SH-SY5Y (cell line): ENCODE data around the gene AKAP7.

Source experiments
- GATA2 ChIP-seq: IDR thresholded peaks from 2 replicates; pipeline ENCODE4 v1.6.1; 2011; ENCODE audit warnings: mild to moderate bottlenecking, low read depth, low read length
- GATA3 ChIP-seq: IDR thresholded peaks from 2 replicates; pipeline ENCODE4 v1.6.1; 2011; ENCODE audit warnings: low read depth, mild to moderate bottlenecking, low read length, moderate library complexity

GRCh38 chr6:131132360-131132759 lies 2.9 kb upstream of the AKAP7 start:
- TF ChIP-seq GATA2 (no peak), GATA3 (no peak)
